ENCODE data around the gene POLG2.

The POLG2 gene

DNA sequence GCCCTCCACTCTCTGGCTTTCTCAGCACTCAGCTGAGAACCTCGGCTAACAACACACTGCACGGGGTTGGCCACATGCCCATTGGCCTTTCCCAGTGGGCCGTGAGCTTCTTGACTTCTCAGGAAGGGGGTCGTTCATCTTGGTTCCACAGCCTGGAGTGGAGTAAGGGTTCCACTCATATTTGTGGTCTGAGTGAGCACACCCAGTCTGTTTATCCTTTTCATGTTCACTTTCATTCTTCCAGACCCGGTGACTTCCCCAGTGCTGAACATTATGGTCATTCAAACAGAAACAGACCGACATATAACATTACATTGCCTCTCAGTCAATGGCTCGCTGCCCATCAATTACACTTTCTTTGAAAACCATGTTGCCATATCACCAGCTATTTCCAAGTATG is 39.7 kb downstream of the POLG2 start:
- TF ChIP-seq, protein P1, sequence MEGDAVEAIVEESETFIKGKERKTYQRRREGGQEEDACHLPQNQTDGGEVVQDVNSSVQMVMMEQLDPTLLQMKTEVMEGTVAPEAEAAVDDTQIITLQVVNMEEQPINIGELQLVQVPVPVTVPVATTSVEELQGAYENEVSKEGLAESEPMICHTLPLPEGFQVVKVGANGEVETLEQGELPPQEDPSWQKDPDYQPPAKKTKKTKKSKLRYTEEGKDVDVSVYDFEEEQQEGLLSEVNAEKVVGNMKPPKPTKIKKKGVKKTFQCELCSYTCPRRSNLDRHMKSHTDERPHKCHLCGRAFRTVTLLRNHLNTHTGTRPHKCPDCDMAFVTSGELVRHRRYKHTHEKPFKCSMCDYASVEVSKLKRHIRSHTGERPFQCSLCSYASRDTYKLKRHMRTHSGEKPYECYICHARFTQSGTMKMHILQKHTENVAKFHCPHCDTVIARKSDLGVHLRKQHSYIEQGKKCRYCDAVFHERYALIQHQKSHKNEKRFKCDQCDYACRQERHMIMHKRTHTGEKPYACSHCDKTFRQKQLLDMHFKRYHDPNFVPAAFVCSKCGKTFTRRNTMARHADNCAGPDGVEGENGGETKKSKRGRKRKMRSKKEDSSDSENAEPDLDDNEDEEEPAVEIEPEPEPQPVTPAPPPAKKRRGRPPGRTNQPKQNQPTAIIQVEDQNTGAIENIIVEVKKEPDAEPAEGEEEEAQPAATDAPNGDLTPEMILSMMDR (IDR thresholded peaks at IDR 0.05): no peak

DNA sequence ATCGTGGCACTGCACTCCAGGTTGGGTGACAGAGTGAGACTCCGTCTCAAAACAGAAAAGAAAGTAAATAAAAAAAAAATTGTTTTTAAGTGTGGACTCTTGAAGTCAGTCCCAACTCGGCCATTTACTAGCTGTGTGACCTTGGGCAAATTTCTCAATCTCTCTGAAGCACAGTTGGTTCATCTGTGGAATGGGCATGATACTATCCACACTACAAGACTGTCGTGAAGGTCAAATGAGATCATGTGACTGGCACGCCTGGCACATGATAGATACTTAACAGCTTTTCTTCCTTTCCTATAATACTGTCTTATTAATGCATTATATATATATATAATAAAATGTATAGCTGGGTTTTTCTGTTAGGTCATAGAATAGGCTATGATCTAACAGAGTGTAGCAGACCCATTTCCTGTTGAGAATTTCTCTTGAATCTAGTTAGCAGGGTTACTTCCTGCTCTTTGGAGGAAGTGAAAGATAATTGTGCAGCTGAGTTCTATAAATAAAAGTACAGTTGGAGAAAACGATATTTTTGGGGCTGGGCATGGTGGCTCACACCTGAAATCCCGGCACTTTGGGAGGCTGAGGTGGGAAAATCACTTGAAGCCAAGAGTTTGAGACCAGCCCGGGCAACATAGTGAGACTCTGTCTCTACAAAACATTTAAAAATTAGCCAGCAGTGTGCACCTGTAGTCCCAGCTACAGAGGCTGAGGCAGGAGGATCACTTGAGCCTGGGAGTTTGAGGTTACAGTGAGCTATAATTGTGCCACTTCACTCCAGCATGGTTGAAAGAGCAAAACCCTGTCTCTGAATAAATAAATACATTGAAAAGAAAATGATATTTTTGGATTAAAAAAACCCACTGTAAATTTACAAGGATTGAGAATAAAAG is 40.6 kb downstream of the POLG2 start:
- TF ChIP-seq, protein P1 (IDR thresholded peaks at IDR 0.05): no peak

DNA sequence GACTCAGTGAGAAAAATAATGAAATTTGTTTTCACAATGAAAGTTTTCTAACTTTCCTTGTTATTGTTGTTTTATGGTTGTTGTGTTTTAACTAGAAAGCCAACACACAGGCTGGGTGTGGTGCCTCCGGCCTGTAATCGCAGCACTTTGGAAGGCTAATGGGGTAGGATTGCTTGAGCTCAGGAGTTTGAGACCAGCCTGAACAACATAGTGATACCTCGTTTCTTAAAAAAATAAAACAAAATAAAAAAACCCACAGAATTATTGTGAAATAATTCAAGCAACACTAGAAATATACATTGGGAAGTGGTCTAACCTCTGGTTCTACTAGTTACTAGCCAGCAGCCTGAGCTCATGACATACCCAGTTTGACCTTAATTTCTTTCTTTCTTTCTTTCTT is 47.3 kb downstream of the POLG2 start:
- TF ChIP-seq, protein P1 (IDR thresholded peaks at IDR 0.05): no peak

DNA sequence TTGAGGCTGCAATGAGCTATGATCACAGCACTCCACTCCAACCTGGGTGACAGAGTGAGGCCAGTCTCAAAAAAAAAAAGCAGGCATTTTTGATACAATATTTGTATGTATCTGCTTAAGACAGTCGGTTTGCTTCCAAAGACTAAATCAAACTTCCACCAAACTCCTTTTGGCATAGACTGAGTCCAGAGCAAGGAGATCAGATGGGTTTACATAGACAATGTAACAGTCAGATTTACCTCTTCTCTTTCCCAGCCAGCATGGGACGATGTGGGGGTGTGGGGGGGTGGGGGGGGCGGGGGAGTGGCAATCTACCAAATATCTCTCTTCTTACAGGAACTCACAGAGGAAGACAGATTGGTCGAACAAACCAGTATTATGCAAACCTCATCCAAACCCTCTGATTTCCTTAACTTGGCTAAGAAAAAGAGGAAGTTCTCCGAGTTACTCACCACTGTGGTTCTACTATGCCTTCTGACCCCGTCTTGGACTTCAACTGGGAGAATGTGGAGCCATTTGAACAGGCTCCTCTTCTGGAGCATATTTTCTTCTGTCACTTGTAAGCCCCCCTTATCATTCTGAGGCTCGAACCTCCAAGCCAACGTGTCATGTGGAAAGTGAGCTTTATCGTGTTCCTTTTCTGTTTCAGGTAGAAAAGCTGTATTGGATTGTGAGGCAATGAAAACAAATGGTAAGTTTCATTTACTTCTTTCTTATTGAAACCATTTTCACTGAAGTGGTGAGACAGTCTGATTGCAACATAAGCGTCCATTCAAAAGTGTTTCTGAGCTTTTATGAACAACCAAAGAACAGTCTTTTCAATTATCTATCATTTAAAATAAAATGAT is 48.0 kb downstream of the POLG2 start, which contains the start of gene MILR1:
MILR1 (plus strand) TSS at position 451 of the 848 bp plus-strand sequence; CDS start at position 505, 54 bp downstream.
- TF ChIP-seq, protein P1 (IDR thresholded peaks at IDR 0.05): no peak

DNA sequence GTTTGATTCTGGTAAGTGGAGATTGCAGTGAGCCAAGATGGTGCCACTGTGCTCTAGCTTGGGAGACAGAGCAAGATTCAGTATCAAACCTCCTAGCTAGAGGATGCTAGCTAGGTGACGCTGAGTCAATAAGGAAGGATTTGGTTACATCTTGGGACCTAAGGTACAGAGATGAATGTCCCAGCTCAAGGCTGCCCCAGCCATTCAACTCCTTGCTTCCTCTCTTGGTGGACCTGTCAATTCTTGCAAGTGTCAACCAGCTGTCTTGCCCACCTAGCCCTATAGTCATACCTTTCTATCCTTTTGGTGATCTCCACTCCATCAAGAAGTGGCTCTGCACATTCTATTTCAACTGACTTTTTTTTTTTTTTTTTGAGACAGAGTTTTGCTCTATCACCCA is 49.3 kb downstream of the POLG2 start:
- TF ChIP-seq, protein P1 (IDR thresholded peaks at IDR 0.05): no peak

DNA sequence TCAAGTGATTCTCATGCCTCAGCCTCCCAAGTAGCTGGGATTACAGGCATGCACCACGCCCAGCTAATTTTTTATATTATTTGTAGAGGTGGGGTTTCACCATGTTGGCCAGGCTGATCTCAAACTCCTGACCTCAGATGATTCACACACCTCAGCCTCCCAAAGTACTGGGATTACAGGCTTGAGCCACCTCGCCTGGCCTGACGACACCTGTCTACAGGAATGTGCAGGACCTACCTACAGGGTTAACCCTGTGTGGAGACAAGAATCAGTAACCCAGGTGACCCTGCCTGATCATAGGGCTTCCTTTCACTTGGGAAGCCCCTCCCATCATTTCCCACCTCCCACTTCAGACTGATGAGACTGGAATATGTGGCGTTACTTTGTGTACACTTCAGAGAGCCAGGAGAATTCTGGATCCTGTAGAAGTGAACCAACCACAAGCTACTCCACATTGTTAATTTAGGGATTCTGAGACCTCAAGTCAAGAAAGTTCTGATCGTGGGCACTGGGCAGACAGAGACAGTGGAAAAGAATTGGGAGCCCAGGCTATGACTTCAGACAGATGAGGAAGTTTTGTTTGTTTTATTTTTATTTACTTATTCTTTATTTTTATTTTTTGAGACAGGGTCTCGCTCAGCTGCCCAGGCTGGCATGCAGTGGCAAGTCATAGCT is 53.6 kb downstream of the POLG2 start:
- TF ChIP-seq, protein P1 (IDR thresholded peaks at IDR 0.05): no peak

DNA sequence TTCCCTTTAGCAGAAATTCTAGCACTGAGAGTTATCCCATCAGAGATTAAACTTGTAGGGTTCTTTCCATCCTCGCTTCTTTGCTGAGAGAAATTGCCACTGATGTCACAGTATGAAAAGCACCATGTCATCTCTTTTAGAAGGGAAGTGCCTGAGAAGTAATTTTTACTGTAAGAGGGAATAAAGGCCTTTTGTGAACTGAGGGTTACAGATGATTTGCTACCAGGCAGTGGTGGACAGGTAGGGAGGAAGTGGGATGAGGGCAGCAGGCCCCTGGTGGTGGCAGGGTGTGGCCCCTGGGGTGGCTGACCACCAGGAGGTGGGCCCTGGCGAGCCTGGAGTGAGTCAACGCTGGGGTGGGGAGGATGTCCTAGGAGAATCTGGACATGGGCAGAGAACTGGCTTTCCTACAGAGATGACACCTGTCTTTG is 54.3 kb downstream of the POLG2 start:
- TF ChIP-seq, protein P1 (IDR thresholded peaks at IDR 0.05): no peak

Data from LNCAP (cell line).